Esophagus squamous epithelium (tissue), 5 donors: ENCODE measurements around the gene KIF23. TPM values are rescaled to one million over a fixed set of nuclear protein-coding genes. Genes with fewer than 3 reads are reported as not detected.

Experiments
- DNase-seq: peaks from one replicate; lab custom pipeline; 2025; lab: John Stamatoyannopoulos, UW
- H3K27ac ChIP-seq, 4 donors: fragments of 200-600 bp; sonication (generic); one replicate each; pipeline ENCODE4 v1.5.1; 2016 to 2019; ENCODE audit warnings: mild to moderate bottlenecking in 1 of 4
- H3K27me3 ChIP-seq, 4 donors: fragments of 200-600 bp; sonication (generic); 1 replicate in 3 of 4; 2 replicates in 1 of 4; pipeline versions ENCODE4 v1.5.1 to v1.6.0; 2017 to 2021; ENCODE audit warnings: antibody characterized with exemption in 1 of 4
- H3K36me3 ChIP-seq, 3 donors: fragments of 200-600 bp; sonication (generic); one replicate each; pipeline ENCODE4 v1.5.1; 2016 to 2019
- H3K4me1 ChIP-seq, 3 donors: fragments of 200-600 bp; sonication (generic); one replicate each; pipeline ENCODE4 v1.5.1; 2017 to 2019
- H3K4me3 ChIP-seq, 4 donors: fragments of 200-600 bp; sonication (generic); 1 replicate in 3 of 4; 2 replicates in 1 of 4; pipeline ENCODE4 v1.5.1; 2016 to 2019; ENCODE audit warnings: mild to moderate bottlenecking in 2 of 4, moderate library complexity in 1 of 4
- H3K9me3 ChIP-seq, 3 donors: fragments of 200-600 bp; sonication (generic); one replicate each; pipeline ENCODE4 v1.5.1; 2016 to 2019
- POLR2A ChIP-seq, 4 donors: fragments of 450-650 bp; IDR thresholded peaks; one replicate each; pipeline ENCODE4 v1.6.1; 2017; ENCODE audit warnings: antibody characterized with exemption in 4 of 4, mild to moderate bottlenecking in 4 of 4, moderate library complexity in 3 of 4
- WGBS, 2 donors: methylation state at CpG; one replicate each; pipeline ENCODE4 v1.1.5; 2018; 5-methylcytosine and 5-hydroxymethylcytosine counted together
- intact Hi-C: fragments of 100-400 bp; cut with DNase I; formaldehyde crosslinking; loops from one replicate; pipeline ENCODE4 v1.15.0; 2022
- small RNA-seq, 4 donors: library from RNA; depleted of rRNA; stranded (forward); fragments of <200 nt; gene quantifications; one replicate each; pipeline ENCODE3, GENCODE V24; 2016
- total RNA-seq, 4 donors: library from RNA; depleted of rRNA; stranded (reverse); fragments of >200 nt; gene quantifications; one replicate each; pipeline ENCODE4 v1.1.0, GENCODE V29; 2016
- donor health status: DM: yes; HTN: yes; CAD: no.

KIF23 gene
- total RNA-seq, 4 donors from 2014 or later, result 13.5 to 33.2 (median 13.9) TPM

DNA sequence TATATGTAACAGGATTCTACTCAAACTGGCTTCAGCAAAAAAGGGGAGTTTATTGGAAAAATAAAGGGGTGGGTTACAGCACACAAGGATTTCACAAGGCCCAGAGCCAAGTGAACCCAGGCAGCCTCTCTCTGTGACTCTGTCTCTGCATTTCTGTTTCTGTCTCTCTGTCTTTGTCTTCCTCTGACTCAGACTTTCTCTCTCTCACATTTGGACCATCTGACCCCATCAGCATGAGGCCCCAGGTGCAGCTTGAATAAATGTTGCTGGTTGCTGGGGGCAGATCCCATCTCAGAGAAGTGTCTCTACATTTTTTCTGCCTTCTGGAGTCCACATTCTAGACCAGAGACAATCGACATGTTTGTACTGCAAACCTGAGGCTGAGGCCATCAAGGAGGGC is 83.5 kb downstream of the KIF23 start:
- no peak for TF ChIP-seq POLR2A (IDR thresholded peaks at IDR 0.05)
- no peaks in the 10 kb centered on the region for H3K36me3 ChIP-seq
- DNase-seq, result no peak
- H3K9me3 ChIP-seq, result no peaks in the 10 kb centered on the region
- WGBS, 2 donors, result 80% methylated on average over 1 of the region's 1 CpG; no CpG with 5 or more reads in 1 of the 2 donors
- no peak overlapping the region for H3K4me3 ChIP-seq
- intact Hi-C loops, result no loop called here
- H3K4me1 ChIP-seq, result no peaks in the 10 kb centered on the region
- H3K27me3 ChIP-seq, result peaks cover 0 to 38% (median 0%) of the 10 kb centered on the region in 4 donors
- H3K27ac ChIP-seq, result no peak overlapping the region

Small RNA genes lying within 50 kb of the gene (small RNA-seq; reads per million reads assigned to genes)
- gene RF00012, result 0 reads per million in 4 donors

Other genes starting within 250 kb of the KIF23 start
- gene PAQR5, start 115.4 kb upstream of the KIF23 start, total RNA-seq, result 10 to 100 TPM in 3 of 4 donors, 1 to 10 TPM in 1; 6.4 to 39.8 (median 14.4) TPM
- 1,000 to 10,000 TPM in 1 of 4 donors, 100 to 1,000 TPM in 3; 358 to 1,172 (median 586) TPM for gene RPLP1, start 38.5 kb downstream of the KIF23 start, total RNA-seq